ENCODE results near the gene OR10A4. TPM values are rescaled to one million over a fixed set of nuclear protein-coding genes. Genes with fewer than 3 reads are reported as not detected.

The OR10A4 gene
- total and polyA plus RNA-seq, 2 donors (not counting 1 experiment from before 2014, with no cell fraction given) = not detected

DNA sequence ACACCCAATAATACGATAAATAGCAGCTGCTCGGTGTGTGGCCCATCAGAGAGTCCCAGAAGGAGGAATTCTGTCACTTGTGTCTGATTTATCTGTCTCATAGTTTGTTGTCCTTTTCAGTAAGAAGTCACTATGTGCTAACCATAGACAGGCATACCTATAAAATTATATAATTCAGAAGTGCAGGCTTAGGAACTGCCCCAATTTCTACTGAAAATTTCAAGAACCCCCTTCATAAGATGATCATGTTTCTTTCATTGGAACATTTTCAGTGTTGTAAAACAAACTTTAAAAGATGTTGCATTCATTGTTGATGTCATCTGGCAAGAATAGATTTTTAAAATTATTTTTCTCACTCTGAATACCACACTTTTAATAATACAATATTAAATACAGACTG lies 16.0 kb downstream of the OR10A4 start, which contains the start of gene OR2D2:
TSS of gene OR2D2 (minus strand) at position 101 of the 400 bp plus-strand sequence. CDS start at position 101, 0 bp downstream.
- DNase-seq = no peak
- Mint-ChIP-seq H3K9me3 (ENCODE audit: insufficient read depth) (no peaks in the 10 kb centered on the region), H3K4me1 (peaks cover 2% of the 10 kb centered on the region), H3K27ac (no peak within 1 kb of the TSS), H3K27me3 (peaks cover 5% of the 10 kb centered on the region), H3K4me3 (no peak within 1 kb of the TSS)
- no peaks in the 10 kb centered on the region for H3K36me3 ChIP-seq (replicated peaks in 1 of 2; ENCODE audit: control extremely low read depth in 1 of 2, control insufficient read depth in 1 of 2, extremely low read depth in 1 of 2, insufficient read depth in 2 of 2, low read length in 1 of 2)
- H3K27me3 ChIP-seq (replicated peaks in 1 of 4; ENCODE audit: control extremely low read depth in 1 of 4, control insufficient read depth in 3 of 4, insufficient read depth in 4 of 4, low read length in 3 of 4) = peaks cover 0 to 5% (median 0%) of the 10 kb centered on the region in 4 experiments
- H3K4me1 ChIP-seq (ENCODE audit: control insufficient read depth in 2 of 2, insufficient read depth in 2 of 2, low read length in 2 of 2) = no peaks in the 10 kb centered on the region
- no peak within 1 kb of the TSS for H2AFZ ChIP-seq (ENCODE audit: insufficient read depth, low read depth, low read length, poor library complexity, severe bottlenecking)
- no peak within 1 kb of the TSS for H3K9ac ChIP-seq (ENCODE audit: low read length)
- CTCF ChIA-PET = no interaction called here
- intact Hi-C loops (cut with micrococcal nuclease) = no loop called here
- H4K20me1 ChIP-seq (ENCODE audit: control insufficient read depth, insufficient read depth, low read length, poor library complexity, severe bottlenecking) = no peaks in the 10 kb centered on the region
- peaks cover 2 to 4% (median 2%) of the 10 kb centered on the region in 3 donors for H3K9me3 ChIP-seq (ENCODE audit: control extremely low read depth in 1 of 3, control insufficient read depth in 2 of 3, insufficient read depth in 1 of 3, low read length in 2 of 3)
- ATAC-seq (ENCODE audit: low read depth) = no peak
- POLR2A ChIA-PET = no interaction called here
- TF ChIP-seq EZH2 (IDR thresholded peaks at IDR 0.05; ENCODE audit: borderline replicate concordance, insufficient read depth, low read depth, low read length, poor library complexity, severe bottlenecking) (no peak), CTCF (IDR thresholded peaks at IDR 0.05) (no peak)
- 100% methylated on average over 2 of the region's 2 CpGs for WGBS (ENCODE audit: insufficient coverage)
- H3K79me2 ChIP-seq (ENCODE audit: control insufficient read depth, insufficient read depth, low read length) = no peaks in the 10 kb centered on the region
- H3K4me2 ChIP-seq (replicated peaks; ENCODE audit: low read depth, low read length, poor library complexity, severe bottlenecking) = no peak within 1 kb of the TSS
- H3K4me3 ChIP-seq (ENCODE audit: control extremely low read depth in 1 of 5, extremely low read depth in 1 of 5, insufficient read depth in 1 of 5, low read depth in 2 of 5, low read length in 4 of 5) = no peak within 1 kb of the TSS
- no peak within 1 kb of the TSS for H3K27ac ChIP-seq (ENCODE audit: low read length in 2 of 2)

DNA sequence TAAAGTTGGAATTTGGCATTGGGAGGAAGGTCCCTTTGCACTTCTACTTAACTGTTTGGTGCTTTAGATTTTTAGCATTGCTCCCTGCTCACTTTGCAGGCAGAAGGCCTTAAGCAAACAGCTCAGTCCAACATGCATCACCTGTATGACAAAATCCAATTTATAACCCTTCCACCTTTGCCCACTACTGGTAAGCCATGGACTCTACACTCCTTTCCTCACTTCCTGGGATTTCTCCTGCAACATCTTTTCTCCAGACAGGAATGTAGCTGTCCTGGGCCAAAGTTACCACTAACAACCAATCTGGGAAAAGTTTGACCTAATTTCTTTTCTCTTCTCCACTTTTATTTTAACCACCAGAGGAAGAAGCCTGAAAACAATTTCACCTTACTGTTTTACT lies 17.7 kb downstream of the OR10A4 start:
- no peaks in the 10 kb centered on the region for H4K20me1 ChIP-seq (ENCODE audit: control insufficient read depth, insufficient read depth, low read length, poor library complexity, severe bottlenecking)
- ATAC-seq (ENCODE audit: low read depth) = no peak
- Mint-ChIP-seq H3K27ac (no peak overlapping the region), H3K4me1 (peaks cover 2% of the 10 kb centered on the region), H3K4me3 (no peak overlapping the region), H3K9me3 (ENCODE audit: insufficient read depth) (no peaks in the 10 kb centered on the region), H3K27me3 (peaks cover 7% of the 10 kb centered on the region)
- H3K27me3 ChIP-seq (replicated peaks in 1 of 4; ENCODE audit: control extremely low read depth in 1 of 4, control insufficient read depth in 3 of 4, insufficient read depth in 4 of 4, low read length in 3 of 4) = peaks cover 0 to 2% (median 0%) of the 10 kb centered on the region in 4 experiments
- intact Hi-C loops (cut with micrococcal nuclease) = no loop called here
- H3K4me3 ChIP-seq (ENCODE audit: control extremely low read depth in 1 of 5, extremely low read depth in 1 of 5, insufficient read depth in 1 of 5, low read depth in 2 of 5, low read length in 4 of 5) = no peak overlapping the region
- TF ChIP-seq CTCF (IDR thresholded peaks at IDR 0.05) (no peak), EZH2 (IDR thresholded peaks at IDR 0.05; ENCODE audit: borderline replicate concordance, insufficient read depth, low read depth, low read length, poor library complexity, severe bottlenecking) (no peak)
- POLR2A ChIA-PET = no interaction called here
- CTCF ChIA-PET = no interaction called here
- DNase-seq = no peak
- H2AFZ ChIP-seq (ENCODE audit: insufficient read depth, low read depth, low read length, poor library complexity, severe bottlenecking) = no peak overlapping the region
- no peaks in the 10 kb centered on the region for H3K9me3 ChIP-seq (ENCODE audit: control extremely low read depth in 1 of 3, control insufficient read depth in 2 of 3, insufficient read depth in 1 of 3, low read length in 2 of 3)
- H3K36me3 ChIP-seq (replicated peaks in 1 of 2; ENCODE audit: control extremely low read depth in 1 of 2, control insufficient read depth in 1 of 2, extremely low read depth in 1 of 2, insufficient read depth in 2 of 2, low read length in 1 of 2) = no peaks in the 10 kb centered on the region
- H3K27ac ChIP-seq (ENCODE audit: low read length in 2 of 2) = no peak overlapping the region
- H3K9ac ChIP-seq (ENCODE audit: low read length) = no peak overlapping the region
- no peaks in the 10 kb centered on the region for H3K4me1 ChIP-seq (ENCODE audit: control insufficient read depth in 2 of 2, insufficient read depth in 2 of 2, low read length in 2 of 2)
- H3K4me2 ChIP-seq (replicated peaks; ENCODE audit: low read depth, low read length, poor library complexity, severe bottlenecking) = no peak overlapping the region
- no peaks in the 10 kb centered on the region for H3K79me2 ChIP-seq (ENCODE audit: control insufficient read depth, insufficient read depth, low read length)
